ENCODE results near the gene ACBD3.

ACBD3 gene

DNA sequence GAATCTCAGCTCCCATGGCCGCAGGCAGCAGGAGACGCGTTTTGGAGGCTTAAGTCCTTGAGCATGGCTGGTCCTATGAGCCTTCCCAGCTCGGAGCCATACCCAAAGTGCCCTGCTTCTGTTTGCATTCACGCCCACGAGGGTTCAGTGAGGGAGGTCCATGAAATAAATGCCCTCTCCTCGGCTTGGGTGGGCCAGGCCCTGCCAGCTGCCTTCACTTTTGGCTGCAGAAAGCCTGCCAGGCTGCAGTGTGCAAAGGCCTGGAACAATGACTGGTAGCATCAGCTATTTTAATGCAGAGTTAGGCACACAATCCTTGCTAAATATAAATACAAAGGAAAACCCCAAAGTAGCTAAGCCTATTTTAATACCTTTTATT lies 74.7 kb downstream of the ACBD3 start:
- DNase-seq (ENCODE audit: low spot score), result no peak

GRCh38 chr1:226111098-226111882 lies 75.3 kb downstream of the ACBD3 start:
- DNase-seq (ENCODE audit: low spot score), result no peak

DNA sequence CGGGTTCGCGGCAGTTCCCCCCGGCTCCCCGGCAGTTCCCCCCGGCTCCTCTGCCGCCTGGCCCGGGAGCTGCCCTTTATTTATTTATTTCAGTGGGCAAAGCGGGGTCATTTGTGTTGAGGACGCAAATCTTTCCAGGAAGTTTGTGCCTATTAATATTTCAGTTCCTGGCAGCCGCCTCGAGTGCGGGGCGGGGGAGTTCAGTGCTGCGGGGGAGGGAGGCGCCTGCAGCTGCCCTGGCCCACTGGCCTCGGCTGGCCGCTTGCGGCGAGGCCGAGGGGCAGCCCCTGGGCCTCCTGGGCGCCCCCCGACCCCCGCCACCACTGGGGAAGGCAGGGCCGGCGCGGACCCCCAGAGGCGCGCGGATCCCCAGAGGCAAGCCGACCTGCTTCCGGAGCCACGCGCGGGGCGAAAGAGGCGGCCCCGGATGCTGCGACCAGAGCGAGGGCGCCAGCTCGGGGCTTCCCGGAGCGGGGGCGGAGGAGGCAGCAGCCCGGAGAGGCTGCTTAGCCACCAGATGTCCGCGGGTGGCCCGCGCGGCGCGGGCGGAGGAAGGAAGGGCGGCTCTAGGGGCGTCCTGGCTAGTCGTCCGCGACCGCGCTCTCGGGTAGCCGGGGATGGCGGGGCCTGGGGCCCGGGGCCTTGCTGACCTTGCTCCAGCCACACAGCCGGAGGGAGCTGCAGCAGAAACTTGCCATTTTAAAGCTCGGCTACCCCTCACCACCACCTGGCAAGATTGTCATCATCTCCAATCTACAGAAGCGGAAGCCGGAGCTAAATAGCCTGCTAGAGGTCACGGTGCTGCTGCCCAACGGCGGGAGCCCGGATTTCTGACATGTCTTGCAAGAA lies 76.1 kb downstream of the ACBD3 start:
- DNase-seq (ENCODE audit: low spot score), result peak; percentile 72

- peak; percentile 92 for DNase-seq (ENCODE audit: low spot score)
Observed at GRCh38 chr1:226109829-226110248, 76.7 kb downstream of the ACBD3 start.

DNA sequence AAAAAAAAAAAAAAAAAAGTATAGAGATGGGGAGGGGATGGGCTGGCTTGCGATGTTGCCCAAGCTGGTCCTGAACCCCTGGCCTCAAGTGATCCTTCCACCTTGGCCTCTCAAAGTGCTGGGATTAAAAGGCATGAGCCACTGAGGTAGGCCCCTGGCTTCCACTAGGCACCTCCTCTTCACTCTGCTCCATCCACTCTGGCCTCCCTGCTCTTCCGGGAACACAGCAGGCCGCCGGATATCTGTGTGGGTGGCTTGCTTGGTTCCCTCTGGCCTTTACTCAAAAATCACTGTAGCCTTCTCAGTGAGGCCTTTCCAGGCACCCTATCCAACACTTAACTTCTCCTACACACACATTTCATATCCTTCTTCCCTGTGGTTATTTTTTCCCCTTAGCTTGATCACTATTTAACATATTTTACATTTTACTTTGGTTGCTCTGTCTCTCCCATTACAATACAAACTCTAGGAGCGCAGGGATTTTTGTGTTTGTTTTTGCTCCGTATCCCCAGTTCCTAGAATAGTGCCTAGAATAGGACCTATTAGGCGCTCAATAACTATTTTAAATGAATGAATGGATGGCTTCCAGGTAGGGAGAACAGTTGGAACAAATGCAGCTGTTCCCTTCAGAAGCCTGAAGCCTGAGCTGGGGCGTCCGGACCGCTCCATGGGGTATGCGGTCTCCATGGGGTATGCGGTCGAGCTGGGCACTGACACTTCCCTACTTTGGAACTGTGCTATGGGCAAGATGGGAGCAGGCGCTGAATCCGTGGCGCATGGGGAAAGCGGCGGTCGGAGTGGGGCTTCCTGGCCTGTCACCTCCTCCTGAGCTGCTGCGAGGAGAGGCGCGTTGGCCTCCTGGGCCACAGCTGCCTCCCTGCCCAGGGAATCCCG lies 77.4 kb downstream of the ACBD3 start:
- DNase-seq (ENCODE audit: low spot score), result no peak

GRCh38 chr1:226107471-226108460 lies 78.8 kb downstream of the ACBD3 start:
- no peak for DNase-seq (ENCODE audit: low spot score)

- no peak for DNase-seq (ENCODE audit: low spot score)
Observed at GRCh38 chr1:226104671-226105121, 81.8 kb downstream of the ACBD3 start.

- DNase-seq (ENCODE audit: low spot score), result no peak
Observed at GRCh38 chr1:226100436-226101391, 85.8 kb downstream of the ACBD3 start.

GRCh38 chr1:226098870-226099835 lies 87.4 kb downstream of the ACBD3 start:
- DNase-seq (ENCODE audit: low spot score), result no peak

DNA sequence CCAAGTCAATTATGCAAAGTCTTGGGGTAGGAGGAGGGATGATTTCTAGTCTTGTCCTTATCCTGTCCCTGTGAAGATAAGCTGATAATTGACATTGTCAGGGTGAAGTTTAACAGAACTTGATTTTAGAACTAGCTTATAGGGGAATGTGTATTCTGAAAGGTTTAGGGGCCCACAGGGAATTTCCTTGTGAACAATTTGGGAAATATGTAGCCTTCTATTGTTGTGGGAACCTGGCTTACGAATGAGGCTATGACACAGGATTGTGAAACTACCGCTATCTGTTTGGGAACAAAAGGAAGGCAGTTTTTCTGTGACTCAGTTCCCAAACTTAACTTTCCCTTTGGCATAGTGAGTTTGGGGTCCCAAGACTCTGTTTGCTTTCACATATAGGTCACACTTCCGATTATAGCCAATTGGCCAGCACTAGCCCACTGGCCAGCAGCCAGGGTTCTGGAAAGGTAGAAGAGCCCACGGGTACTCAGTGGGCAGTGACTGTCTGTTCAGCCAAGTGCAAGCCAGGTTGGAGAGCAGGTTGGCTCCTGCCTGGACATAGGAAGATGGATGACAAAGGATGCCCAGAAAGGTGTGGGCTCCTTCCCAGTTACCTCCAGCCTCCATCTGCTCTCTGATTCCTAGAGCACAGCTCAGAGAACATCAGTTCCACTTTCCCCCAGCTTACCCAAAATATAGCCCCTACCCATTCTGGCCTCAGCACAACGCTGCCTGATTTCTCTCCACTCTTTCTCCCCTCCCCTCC lies 88.5 kb downstream of the ACBD3 start:
- DNase-seq (ENCODE audit: low spot score), result no peak

- DNase-seq (ENCODE audit: low spot score), result no peak
Observed at GRCh38 chr1:226095286-226095685, 91.3 kb downstream of the ACBD3 start.

All from putamen (tissue), 1 donor.